AG20443 (cell line): Measurements from ENCODE around the gene GYS1.

ENCODE experiments used
- DNase-seq: peaks from one replicate; pipeline ENCODE4 v3.0.0; 2012; ENCODE audit warnings: low spot score, mixed read lengths

The GYS1 gene

GRCh38 chr19:49017666-49018351, 24.7 kb upstream of the GYS1 start:
- DNase-seq: peak; percentile 87

- no peak for DNase-seq
Observed at GRCh38 chr19:49017041-49017665, 24.0 kb upstream of the GYS1 start, which contains the start of gene LHB. Gene LHB (minus strand): TSS chr19:49017091. CDS start chr19:49017081, 10 bp downstream.

GRCh38 chr19:49016067-49016839, 23.1 kb upstream of the GYS1 start:
- no peak for DNase-seq

- DNase-seq: no peak
Observed at GRCh38 chr19:49014870-49015255, 21.8 kb upstream of the GYS1 start.

- no peak for DNase-seq
Observed at GRCh38 chr19:49014123-49014869, 21.2 kb upstream of the GYS1 start.

- DNase-seq: no peak
Observed at GRCh38 chr19:49011194-49011593, 18.1 kb upstream of the GYS1 start.

GRCh38 chr19:49010453-49010852, 17.3 kb upstream of the GYS1 start:
- no peak for DNase-seq

GRCh38 chr19:49009828-49010227, 16.7 kb upstream of the GYS1 start:
- no peak for DNase-seq

GRCh38 chr19:49006905-49007304, 13.8 kb upstream of the GYS1 start:
- no peak for DNase-seq

GRCh38 chr19:49004964-49005614, 12.0 kb upstream of the GYS1 start:
- DNase-seq: no peak

GRCh38 chr19:49004133-49004532, 11.0 kb upstream of the GYS1 start:
- DNase-seq: no peak

- peak; percentile 74 for DNase-seq
Observed at GRCh38 chr19:48999481-49000325, 6.6 kb upstream of the GYS1 start.

GRCh38 chr19:48997972-48998371, 4.9 kb upstream of the GYS1 start:
- peak; percentile 56 for DNase-seq

GRCh38 chr19:48994035-48994386, 902 bp upstream of the GYS1 start:
- DNase-seq: no peak

- DNase-seq: no peak
Observed at GRCh38 chr19:48992581-48993174, 431 bp downstream of the GYS1 start.

GRCh38 chr19:48991873-48992580, 1.1 kb downstream of the GYS1 start:
- peak; percentile 93 for DNase-seq

- DNase-seq: no peak
Observed at GRCh38 chr19:48991011-48991609, 2.0 kb downstream of the GYS1 start.

- no peak for DNase-seq
Observed at GRCh38 chr19:48990400-48990799, 2.7 kb downstream of the GYS1 start.

- no peak for DNase-seq
Observed at GRCh38 chr19:48989701-48990291, 3.3 kb downstream of the GYS1 start.
